ENCODE results near the gene CA11. TPM values are rescaled to one million over a fixed set of nuclear protein-coding genes. Genes with fewer than 3 reads are reported as not detected.

The CA11 gene
- total RNA-seq, 1 donor from 2014 or later, result 2.3 TPM

Other genes starting within 250 kb of the CA11 start
- 8.3 TPM for gene GRWD1, start 200.2 kb downstream of the CA11 start, total RNA-seq
- gene KCNJ14, start 190.6 kb downstream of the CA11 start, total RNA-seq, result 1.2 TPM
- gene CYTH2, start 176.8 kb downstream of the CA11 start, total RNA-seq, result 27.4 TPM
- 0.79 TPM for gene LMTK3, start 134.4 kb downstream of the CA11 start, total RNA-seq
- 16.2 TPM for gene SULT2B1, start 94.0 kb downstream of the CA11 start, total RNA-seq
- 0.20 TPM for gene SPACA4, start 39.4 kb downstream of the CA11 start, total RNA-seq
- 2.0 TPM for gene FAM83E, start 31.1 kb downstream of the CA11 start, total RNA-seq
- 1,454 TPM for gene RPL18, start 27.0 kb downstream of the CA11 start, total RNA-seq
- gene SPHK2, start 26.7 kb downstream of the CA11 start, total RNA-seq, result 4.6 TPM
- 5.7 TPM for gene DBP, start 8.8 kb downstream of the CA11 start, total RNA-seq
- gene NTN5, start 26.8 kb upstream of the CA11 start, total RNA-seq, result 0.30 TPM
- gene FUT2, start 49.8 kb upstream of the CA11 start, total RNA-seq, result 0.59 TPM
- 1.7 TPM for gene MAMSTR, start 73.5 kb upstream of the CA11 start, total RNA-seq
- 6.5 TPM for gene RASIP1, start 94.4 kb upstream of the CA11 start, total RNA-seq
- gene IZUMO1, start 100.7 kb upstream of the CA11 start, total RNA-seq, result 0.10 TPM
- gene FUT1, start 106.5 kb upstream of the CA11 start, total RNA-seq, result 2.9 TPM
- not detected for gene FGF21, start 109.3 kb upstream of the CA11 start, total RNA-seq
- gene BCAT2, start 164.8 kb upstream of the CA11 start, total RNA-seq, result 19.0 TPM
- 3.4 TPM for gene HSD17B14, start 190.3 kb upstream of the CA11 start, total RNA-seq
- gene PLEKHA4, start 222.4 kb upstream of the CA11 start, total RNA-seq, result 8.4 TPM
- 58.4 TPM for gene PPP1R15A, start 226.2 kb upstream of the CA11 start, total RNA-seq

All from skin of body (tissue), 1 donor.